ENCODE measurements around the gene OR13F1.

The OR13F1 gene

GRCh38 chr9:104503963-104504362 lies at the start of gene OR13F1:
OR13F1 (plus strand) TSS chr9:104504263; CDS start chr9:104504263, 0 bp downstream.
- ChIA-PET POLR2A (no interaction called here), CTCF (no interaction called here)
- DNase-seq (ENCODE audit: extremely low spot score), result no peak
- TF ChIP-seq CTCF (IDR thresholded peaks at IDR 0.05; ENCODE audit: control extremely low read depth, extremely low read depth, low read depth, missing control alignments), result no peak

DNA sequence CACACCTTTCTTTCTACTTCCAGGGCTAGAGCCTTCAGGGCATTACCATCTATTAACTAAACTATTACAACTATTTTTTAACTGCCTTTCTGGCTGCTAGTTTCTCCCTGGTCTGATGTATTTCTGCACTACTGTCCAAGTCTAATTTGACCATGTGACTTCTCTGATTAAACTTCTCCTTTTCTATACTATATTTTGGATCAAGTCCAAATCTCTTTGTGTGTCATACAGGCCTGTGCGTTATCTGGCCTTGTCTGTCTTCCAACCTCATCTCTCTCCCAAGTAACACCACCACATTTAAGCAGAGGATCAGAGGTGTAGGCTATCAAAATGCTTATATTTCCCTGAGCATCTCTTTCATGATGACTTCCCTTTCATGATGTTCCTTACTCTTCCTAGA lies 47.2 kb upstream of the OR13F1 start:
- CTCF ChIA-PET, result interaction anchor here (1.5 kb wide), 1 partner anchor 15 kb away, joined by 4 read pairs; no protein-coding TSS in a partner anchor
- no peak for TF ChIP-seq CTCF (IDR thresholded peaks at IDR 0.05; ENCODE audit: control extremely low read depth, extremely low read depth, low read depth, missing control alignments)

DNA sequence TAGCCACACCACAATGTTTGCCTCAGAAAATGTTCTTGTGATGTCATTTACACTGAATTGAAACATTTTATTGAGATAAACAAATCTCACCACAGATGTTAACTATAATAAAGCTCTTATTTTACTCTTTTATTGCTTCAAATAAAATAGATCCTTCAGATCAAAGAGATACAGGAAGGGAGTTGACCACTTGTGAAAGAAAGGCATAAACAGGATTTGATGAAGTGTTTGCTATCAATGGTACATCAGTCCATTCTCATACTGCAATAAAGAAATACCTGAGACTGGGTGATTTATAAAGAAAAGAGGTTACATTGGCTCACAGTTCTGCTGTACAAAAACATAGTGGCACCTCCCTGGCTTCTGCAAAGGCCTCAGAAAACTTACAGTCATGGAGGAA lies 40.2 kb upstream of the OR13F1 start:
- ChIA-PET POLR2A (no interaction called here), CTCF (no interaction called here)
- no peak for TF ChIP-seq CTCF (IDR thresholded peaks at IDR 0.05; ENCODE audit: control extremely low read depth, extremely low read depth, low read depth, missing control alignments)
- DNase-seq (ENCODE audit: extremely low spot score), result no peak

More for the DNA sequence above, 47.2 kb upstream of the OR13F1 start:
- POLR2A ChIA-PET, result no interaction called here
- no peak for DNase-seq (ENCODE audit: extremely low spot score)

GRCh38 chr9:104468261-104468660 lies 35.8 kb upstream of the OR13F1 start:
- no peak for TF ChIP-seq CTCF (IDR thresholded peaks at IDR 0.05; ENCODE audit: control extremely low read depth, extremely low read depth, low read depth, missing control alignments)
- DNase-seq (ENCODE audit: extremely low spot score), result no peak
- CTCF ChIA-PET, result no interaction called here
- POLR2A ChIA-PET, result no interaction called here

GRCh38 chr9:104482921-104483570 lies 21.0 kb upstream of the OR13F1 start:
- DNase-seq (ENCODE audit: extremely low spot score), result no peak
- no peak for TF ChIP-seq CTCF (IDR thresholded peaks at IDR 0.05; ENCODE audit: control extremely low read depth, extremely low read depth, low read depth, missing control alignments)
- ChIA-PET CTCF (interaction anchor here (1.1 to 1.2 kb wide), 2 partner anchors 11 kb away, joined by 3 read pairs; no protein-coding TSS in a partner anchor), POLR2A (no interaction called here)

GRCh38 chr9:104485014-104485413 lies 19.0 kb upstream of the OR13F1 start:
- DNase-seq (ENCODE audit: extremely low spot score), result no peak
- ChIA-PET CTCF (interaction anchor here (1.5 to 1.9 kb wide), 2 partner anchors 8 to 19 kb away, joined by 3 to 7 read pairs; no protein-coding TSS in a partner anchor), POLR2A (no interaction called here)
- no peak for TF ChIP-seq CTCF (IDR thresholded peaks at IDR 0.05; ENCODE audit: control extremely low read depth, extremely low read depth, low read depth, missing control alignments)

All from GM10248 (cell line).